GM08714 (cell line): ENCODE data around the gene CCDC192.
"Not testable (repeated sequence)": the region's sequence is repeated elsewhere in the genome, so short reads cannot be mapped to it uniquely, and the experiment has no call there.

Experiments used
- H3K4me3 ChIP-seq: fragments of 200-500 bp; sonication (Bioruptor generic); 2 replicates; pipeline ENCODE4 v1.5.1; 2014; ENCODE audit warnings: mild to moderate bottlenecking, low read length, inconsistent platforms
- ZNF274 ChIP-seq: IDR thresholded peaks from 2 replicates; pipeline ENCODE4 v1.6.1; 2012; ENCODE audit warnings: mild to moderate bottlenecking, low read depth, low read length

The CCDC192 gene

GRCh38 chr5:127718181-127718580 is 15.0 kb downstream of the CCDC192 start:
- TF ChIP-seq ZNF274 = no peak
- H3K4me3 ChIP-seq = no peak overlapping the region

GRCh38 chr5:127723571-127723970 is 20.4 kb downstream of the CCDC192 start:
- TF ChIP-seq ZNF274 = no peak
- H3K4me3 ChIP-seq = no peak overlapping the region

DNA sequence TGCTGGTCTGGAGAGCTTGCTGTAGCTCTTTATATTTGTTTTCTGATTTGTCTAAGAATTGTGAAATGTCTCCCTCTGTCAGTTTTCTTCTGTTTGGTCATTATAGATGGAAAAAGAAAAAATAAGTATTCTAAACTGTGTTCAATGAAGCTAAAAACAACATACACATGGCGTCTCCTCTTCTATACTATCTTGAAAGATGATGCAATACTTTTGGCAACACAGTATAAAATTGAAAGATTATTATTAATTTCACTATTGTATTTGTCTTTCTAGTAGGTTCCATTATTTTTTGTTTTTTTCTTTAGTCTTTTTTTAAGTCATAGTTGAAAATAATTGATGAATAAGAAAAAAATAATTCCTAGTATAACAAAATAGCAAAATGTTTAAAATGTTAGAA is 22.5 kb downstream of the CCDC192 start:
- no peak for TF ChIP-seq ZNF274

DNA sequence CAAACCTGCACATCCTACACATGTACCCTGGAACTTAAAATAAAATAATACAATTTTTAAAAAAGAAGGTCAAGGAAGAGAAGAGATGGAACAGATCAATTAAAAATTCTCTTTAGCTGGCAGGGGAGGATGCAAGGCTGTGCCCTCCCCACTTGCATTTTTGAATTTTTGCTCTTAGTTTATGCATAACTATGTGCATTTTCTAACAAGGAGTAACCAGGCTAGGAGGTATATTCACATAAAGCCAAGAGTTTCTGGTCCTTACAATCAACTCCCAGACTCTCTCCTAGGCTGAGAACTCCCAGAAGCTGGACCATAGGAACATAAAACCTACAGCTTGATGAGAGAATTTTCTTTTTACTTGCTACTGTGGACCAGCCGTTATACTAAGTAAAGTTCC is 29.8 kb downstream of the CCDC192 start:
- TF ChIP-seq ZNF274 = no peak
- H3K4me3 ChIP-seq = no peak overlapping the region

More for the DNA sequence above, 22.5 kb downstream of the CCDC192 start:
- H3K4me3 ChIP-seq = no peak overlapping the region

DNA sequence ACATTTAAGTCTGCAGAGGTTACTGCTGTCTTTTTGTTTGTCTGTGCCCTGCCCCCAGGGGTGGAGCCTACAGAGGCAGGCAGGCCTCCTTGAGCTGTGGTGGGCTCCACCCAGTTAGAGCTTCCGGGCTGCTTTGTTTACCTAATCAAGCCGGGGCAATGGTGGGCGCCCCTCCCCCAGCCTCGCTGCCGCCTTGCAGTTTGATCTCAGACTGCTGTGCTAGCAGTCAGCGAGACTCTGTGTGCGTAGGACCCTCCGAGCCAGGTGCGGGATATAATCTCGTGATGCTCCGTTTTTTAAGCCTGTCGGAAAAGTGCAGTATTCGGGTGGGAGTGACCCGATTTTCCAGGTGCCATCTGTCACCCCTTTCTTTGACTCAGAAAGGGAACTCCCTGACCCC is 36.2 kb downstream of the CCDC192 start:
- not testable (repeated sequence) for H3K4me3 ChIP-seq

DNA sequence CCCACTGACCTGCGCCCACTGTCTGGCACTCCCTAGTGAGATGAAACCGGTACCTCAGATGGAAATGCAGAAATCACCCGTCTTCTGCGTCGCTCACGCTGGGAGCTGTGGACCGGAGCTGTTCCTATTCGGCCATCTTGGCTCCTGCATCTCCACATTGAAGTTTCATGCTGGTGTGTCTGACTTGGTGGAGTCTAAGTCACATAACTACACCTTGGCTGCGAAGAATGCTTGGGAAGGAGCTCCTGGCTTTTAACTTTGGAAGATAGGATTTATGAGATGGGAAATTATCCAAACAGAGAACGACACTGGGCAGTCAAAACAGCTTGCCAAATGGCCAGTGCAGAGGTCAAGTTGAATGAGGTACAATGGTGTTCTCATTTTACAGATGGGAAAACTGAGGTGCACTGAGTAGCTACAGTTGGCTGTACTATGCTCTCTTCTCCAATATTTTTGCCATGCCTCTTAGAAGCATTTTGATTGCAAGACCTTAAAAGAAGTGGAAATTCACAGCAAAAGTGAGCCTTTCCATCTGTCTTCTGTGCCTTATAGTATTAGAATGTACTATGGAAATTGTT is 36.7 kb downstream of the CCDC192 start:
- TF ChIP-seq ZNF274 = no peak
- no peak overlapping the region for H3K4me3 ChIP-seq

DNA sequence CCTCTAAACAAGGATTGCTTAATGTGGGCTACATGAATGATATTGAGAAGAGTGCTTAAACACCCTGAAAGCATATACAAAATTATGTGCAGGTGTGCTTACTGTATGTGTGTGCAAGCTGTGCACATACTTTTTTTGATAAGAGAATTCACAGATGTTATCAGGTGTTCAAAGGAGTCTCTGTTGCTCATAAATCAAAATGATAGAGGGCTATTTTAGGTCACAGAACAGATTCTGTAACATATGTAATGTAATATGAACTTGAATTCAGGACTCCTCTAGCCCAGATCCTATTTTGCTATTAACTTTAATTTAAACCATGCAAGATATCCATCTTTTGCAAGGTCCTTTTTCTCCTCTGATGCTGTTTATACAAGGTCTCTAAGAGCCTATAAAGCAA is 38.2 kb downstream of the CCDC192 start:
- H3K4me3 ChIP-seq = no peak overlapping the region
- TF ChIP-seq ZNF274 = no peak

DNA sequence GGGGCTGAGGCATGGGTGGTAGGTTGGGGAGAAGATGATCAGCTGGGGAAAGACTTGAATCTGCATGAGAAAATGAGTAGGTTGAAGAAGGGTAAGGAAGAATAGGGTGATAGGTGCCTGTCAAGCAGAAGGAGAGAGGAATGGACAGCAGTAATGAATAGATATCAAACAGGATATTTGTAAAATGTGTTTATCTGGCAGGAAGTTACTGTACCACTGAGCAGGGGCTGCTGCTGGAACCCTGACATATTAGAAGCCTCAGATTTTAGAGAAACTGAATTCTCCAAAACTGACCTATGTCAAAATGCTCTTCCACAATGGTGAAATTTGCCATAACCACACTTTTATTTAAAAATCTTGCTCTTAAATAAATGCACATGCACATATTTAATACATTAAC is 41.0 kb downstream of the CCDC192 start:
- no peak for TF ChIP-seq ZNF274
- no peak overlapping the region for H3K4me3 ChIP-seq

DNA sequence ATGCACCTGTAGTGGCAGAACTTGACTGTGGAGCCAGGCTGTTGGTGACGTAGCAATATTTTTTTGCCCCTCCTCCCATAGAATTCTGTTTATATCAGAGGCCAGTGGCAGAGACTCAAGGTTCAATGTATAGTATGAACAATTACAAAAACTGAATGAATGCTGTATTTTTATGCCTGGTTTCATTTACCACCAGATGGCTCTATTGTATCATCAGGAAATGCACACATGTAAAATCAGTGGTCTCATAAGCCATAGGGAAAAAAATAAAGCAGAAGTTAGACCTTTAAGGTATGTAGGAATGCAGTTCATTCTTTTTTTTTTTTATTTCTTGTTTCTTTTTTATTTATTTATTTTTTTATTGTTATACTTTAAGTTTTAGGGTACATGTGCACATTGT is 43.6 kb downstream of the CCDC192 start:
- no peak overlapping the region for H3K4me3 ChIP-seq

GRCh38 chr5:127752503-127753265 is 49.5 kb downstream of the CCDC192 start:
- H3K4me3 ChIP-seq = not testable (repeated sequence)

More for the DNA sequence above, 43.6 kb downstream of the CCDC192 start:
- no peak for TF ChIP-seq ZNF274

DNA sequence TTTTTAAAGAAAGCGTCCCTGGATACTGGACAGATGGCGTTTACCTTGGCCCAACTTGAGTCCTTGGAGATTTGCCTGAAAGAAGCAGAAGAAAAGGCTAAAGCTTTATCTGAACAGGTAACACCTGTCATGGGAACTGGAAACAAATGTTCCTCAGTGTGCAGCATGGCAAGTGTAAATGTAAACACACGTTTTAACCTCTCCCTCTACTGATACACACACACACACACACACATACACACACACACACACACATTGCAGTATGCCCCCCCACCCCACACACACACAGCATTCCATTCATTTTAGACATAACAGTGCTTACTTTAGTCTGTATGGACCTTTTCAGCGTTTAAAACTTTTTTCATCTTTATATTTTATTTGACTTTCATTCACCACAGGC is 51.1 kb downstream of the CCDC192 start:
- no peak overlapping the region for H3K4me3 ChIP-seq
- no peak for TF ChIP-seq ZNF274

GRCh38 chr5:127754706-127755105 is 51.5 kb downstream of the CCDC192 start:
- no peak overlapping the region for H3K4me3 ChIP-seq
- TF ChIP-seq ZNF274 = no peak

- no peak for TF ChIP-seq ZNF274
Measured at GRCh38 chr5:127757576-127757975, 54.4 kb downstream of the CCDC192 start.

DNA sequence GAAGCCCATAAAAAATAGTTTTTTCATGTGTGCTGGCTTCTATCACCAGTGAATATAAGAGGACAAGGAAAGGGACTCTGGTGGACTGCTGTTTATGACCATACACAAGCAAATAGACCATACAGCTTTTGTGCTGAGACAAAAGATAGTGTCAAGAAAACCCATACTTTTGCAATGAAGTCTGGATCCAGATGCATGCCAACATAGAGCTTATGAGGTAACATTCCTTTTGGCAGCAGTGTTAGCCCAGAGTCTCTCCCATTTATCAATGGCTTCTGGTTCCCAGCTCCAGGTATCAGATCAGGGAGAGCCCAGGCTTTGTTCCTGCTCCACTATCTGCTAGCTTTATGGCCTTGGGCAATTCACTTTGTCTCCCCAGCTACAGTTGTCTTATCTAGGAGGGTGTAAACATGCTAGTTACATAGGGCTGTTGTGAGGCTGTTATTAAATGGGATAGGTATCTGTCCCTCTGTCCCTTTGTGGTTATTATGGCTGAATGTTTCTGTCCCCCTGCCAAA is 55.6 kb downstream of the CCDC192 start:
- H3K4me3 ChIP-seq = no peak overlapping the region
- TF ChIP-seq ZNF274 = no peak

More at GRCh38 chr5:127757576-127757975, 54.4 kb downstream of the CCDC192 start:
- H3K4me3 ChIP-seq = no peak overlapping the region

DNA sequence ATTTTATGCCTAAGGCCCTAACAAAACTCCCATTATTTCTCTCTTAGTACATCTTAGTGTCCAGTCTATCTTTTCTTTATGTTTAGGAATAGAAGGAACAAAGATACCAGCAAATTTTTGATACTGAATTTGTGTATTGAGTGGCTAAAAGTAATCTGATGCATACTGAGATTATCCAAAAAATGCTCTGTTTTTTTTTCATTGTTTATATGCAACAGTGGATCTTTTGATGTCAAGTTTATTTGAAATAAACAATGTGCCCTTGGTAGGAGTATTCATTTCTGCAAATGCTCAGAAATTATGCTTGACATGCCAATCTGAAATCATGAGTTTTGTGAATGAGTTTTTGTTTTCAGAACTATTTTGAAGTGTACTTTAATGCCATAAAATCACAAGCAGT is 58.7 kb downstream of the CCDC192 start:
- no peak overlapping the region for H3K4me3 ChIP-seq
- no peak for TF ChIP-seq ZNF274

GRCh38 chr5:127762412-127762811 is 59.2 kb downstream of the CCDC192 start:
- no peak overlapping the region for H3K4me3 ChIP-seq
- TF ChIP-seq ZNF274 = no peak
